GM21423 (cell line): Measurements from ENCODE around the gene WDR59.
"Not testable (repeated sequence)": the region's sequence is repeated elsewhere in the genome, so short reads cannot be mapped to it uniquely, and the experiment has no call there.

Experiments
- ATAC-seq: cut with Tn5 transposase; IDR thresholded peaks from one replicate; pipeline ENCODE4 v1.9.1; 2021; ENCODE audit warnings: mild to moderate bottlenecking, moderate library complexity; ENCODE audit not compliant: unreplicated experiment

The WDR59 gene

GRCh38 chr16:74921051-74921450 is 63.9 kb downstream of the WDR59 start:
- no peak for ATAC-seq

DNA sequence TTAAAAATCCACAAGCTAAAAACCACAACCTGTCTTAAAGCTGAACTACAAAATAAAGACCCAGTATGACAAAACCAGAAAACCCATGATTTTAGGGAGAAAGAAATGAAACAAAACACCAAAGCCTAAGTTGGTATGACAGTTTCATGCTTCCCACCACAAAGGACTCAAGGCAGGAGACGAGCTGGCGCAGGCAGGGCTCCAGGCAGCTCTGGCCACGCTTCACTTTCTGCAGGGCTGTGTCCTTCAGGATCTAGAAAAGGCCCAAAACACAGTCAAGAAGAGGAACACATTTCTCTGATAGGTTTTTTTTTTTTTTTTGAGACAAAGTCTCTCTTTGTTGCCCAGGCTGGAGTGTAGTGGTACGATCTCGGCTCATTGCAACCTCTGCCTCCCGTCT is 75.3 kb downstream of the WDR59 start:
- no peak for ATAC-seq

DNA sequence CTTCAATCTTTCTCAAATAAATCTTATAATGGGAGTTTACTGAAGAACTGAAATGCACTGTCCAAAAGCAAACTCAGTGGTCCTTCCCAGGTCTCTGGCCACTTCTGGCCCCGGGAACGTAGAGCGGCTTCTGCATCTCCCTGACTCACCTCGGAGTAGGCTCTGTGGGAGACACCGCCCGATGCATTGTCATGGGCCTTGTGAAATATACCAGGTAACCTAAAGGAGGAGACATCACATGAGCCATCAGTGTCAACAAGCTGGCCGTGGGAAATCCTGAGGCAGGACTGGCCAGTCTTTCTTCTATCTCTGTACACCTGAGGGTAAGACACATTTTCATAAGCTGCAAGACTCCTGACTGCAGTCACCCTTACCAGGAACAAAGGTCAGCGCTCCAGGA is 76.2 kb downstream of the WDR59 start:
- ATAC-seq, result not testable (repeated sequence)

DNA sequence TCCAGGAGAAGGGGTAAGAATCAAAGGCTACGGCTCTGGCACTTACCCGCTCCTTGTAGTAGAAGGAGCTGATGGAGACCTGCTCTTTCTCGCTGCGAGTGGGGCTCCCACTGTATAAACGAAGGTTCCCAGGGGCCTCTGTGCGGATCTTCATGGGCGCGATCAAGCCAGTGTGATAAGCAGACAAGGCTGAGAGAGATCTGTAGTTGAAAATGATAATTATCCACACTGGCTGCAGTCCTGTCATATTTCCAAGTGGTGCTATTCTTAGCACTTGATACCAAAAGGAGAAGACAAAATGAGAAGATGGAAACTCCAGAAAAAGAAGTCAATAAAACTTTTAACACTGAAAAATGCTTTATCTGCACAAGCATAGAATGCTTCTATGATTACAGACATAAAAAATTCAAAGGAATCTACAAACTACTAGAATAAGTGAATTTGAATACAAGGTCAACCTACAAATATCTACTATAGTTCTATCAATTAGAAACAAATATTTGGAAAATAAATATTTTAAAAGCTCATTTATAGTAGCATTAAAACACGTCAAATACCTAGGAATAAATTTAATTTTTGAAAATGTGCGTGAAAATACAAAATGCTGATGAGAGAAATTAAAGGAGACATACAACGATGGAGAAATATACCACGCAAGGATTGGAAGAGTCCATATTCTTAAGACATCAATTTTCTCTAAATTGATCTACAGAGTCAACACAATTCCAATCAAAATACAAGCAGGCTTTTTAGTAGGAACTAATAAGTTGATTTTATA is 80.8 kb downstream of the WDR59 start:
- ATAC-seq, result no peak

DNA sequence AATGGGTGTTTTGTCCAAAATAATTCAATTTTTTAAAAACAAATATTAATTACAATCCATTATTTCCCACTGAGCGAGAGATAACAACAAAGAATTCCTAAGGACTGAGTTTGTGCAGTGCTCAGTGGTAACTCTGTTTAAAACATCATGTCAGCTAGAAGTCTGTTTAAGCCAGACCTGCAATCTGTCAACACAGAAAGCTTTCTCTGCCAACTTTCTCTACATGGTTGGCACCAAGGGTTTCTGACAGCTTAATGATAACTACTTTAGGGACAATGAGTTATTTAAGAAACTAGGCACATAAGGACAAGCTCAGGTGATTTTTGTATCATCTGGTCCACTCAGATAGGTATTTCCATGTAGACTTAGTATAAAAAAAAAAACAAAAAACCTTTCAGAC is 81.8 kb downstream of the WDR59 start:
- no peak for ATAC-seq

DNA sequence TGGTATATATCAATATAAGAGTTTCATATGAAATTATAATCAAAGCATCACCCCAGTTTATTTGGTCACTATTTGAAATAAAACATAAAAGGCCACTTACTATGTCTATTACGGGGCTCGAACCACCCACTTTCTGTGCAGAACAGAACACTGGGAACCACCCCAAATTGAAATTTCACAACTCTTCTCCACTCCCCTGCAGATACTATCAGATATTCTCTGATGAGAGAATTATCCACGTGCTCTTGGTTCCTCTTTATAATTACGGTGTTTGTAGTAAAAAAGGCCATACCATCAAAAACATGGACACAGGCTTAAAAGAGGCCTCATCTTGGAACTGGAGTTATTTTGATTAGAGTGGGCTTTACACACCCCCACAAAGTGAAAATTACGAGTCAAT is 82.8 kb downstream of the WDR59 start:
- ATAC-seq, result no peak

GRCh38 chr16:74901606-74902005 is 83.3 kb downstream of the WDR59 start:
- no peak for ATAC-seq

- no peak for ATAC-seq
These were observed 85.1 kb downstream of the WDR59 start for GRCh38 chr16:74899816-74900215.

DNA sequence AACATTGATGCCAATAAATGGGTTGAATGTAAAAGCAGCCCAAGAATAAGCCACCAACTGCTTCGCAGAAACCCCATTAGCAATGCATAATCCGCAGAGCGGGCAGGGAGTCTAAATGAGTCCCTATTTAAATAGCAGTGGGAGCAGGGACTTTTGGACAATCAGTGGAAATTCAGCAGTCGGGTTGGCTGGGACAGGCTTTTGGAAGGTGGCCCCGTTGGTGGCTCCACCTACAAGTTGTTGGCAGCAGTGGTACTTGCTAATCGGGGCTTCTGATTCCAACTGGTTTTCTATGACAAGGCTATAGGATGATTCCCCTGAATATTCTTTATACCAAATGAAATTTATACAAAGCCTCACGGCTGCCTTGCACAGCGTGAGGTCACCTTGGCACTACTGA is 86.3 kb downstream of the WDR59 start:
- ATAC-seq, result no peak

DNA sequence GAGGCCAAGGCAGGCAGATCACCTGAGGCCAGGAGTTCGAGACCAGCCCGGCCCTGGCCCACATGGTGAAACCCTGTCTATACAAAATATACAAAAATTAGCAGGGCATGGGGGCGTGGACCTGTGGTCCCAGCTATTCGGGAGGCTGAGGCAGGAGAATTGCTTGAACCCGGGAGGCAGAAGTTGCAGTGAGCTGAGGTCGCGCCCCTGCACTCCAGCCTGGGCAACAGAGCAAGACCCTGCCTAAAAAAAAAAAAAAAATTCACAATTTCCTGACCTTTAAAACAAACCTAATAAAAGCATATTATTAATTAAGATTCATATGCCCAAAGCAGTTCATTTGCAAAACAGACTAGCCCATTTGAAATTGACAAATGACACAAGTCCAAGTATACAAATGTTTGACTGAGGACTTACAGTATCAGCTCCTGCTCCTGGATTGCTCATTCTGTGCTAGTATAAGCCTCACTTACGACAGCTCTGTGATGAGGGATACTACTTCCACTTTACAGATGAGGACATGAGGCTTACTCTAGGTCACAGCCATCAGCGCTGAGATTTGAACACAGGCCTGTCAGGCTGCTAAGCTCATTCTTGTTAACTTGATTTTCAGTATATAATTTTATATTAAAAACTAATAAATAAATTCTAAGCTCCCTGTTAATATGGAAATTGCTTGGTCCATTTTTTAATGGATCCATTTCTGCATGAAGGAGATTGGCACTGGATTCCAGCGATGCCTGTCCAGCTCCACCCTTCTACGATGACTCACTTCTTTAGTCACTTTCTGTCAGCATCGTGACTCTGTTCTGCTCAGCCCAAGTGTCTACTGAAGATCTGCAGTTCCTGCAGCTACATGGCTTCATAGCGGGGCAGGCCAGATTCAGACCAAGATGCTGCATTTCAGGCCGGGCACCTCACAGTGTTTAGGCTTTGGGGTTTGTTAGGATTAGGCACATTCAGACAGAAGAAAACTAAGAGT is 88.2 kb downstream of the WDR59 start:
- ATAC-seq, result no peak

DNA sequence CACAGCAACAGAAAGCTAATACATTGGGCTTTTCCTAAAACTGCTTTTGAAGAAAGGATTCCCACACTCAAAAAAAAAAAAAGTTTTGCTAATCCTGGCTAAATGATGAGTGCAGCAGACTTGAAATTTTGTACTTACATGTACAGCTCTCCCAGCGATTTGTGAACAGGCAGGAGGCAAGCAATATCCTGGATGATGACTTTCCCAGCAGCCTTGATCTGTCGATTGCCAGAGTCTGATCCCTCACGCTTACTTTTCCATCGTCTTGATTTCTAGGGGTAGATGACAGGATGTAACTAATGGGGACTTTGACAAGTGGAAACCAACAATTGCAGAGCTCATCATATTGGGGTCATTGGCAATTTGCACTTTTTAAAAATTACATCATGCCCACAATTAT is 91.4 kb downstream of the WDR59 start:
- no peak for ATAC-seq

DNA sequence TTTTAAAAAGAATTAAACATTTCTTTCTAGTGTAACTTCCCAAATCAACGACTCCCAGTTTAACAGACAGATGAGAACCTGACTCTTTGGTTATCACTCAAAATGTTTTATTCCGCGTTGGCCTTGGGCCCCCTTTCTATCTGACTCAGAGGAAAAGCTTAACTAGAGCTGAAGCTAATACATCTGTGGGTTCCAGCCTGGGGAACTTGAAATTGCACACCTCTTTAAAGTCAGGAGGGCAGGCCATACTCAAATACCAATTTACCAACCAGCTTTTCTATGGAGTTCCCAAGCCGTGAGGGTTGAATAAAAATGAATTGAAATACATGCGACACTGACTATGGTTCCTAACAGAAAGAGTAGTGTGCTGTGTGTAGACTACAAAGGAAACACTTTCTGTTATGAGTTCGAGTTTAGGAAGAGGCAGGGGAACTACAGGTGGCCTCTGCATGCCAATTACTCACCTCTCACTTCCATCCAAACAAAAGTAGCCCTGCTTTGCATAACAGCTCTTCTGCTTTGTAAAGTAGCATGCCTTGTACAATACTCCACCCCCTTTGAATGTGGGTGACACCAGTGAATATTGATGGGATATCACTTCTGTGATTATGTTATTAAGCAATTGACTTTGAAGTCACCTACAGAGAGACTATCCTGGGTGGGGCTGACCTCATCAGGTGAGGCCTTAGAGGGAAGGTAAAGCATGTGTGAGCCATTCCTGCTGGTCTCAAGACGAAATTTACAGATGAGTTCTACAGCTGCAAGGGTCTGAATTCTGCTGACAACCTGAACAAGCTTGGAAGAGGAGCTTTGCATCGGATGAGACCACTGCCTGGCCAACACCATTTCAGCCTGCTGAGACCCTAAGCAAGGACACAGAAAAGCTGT is 92.1 kb downstream of the WDR59 start:
- ATAC-seq, result peak; percentile 86

- ATAC-seq, result no peak
These were observed 96.0 kb downstream of the WDR59 start for GRCh38 chr16:74888888-74889287.

DNA sequence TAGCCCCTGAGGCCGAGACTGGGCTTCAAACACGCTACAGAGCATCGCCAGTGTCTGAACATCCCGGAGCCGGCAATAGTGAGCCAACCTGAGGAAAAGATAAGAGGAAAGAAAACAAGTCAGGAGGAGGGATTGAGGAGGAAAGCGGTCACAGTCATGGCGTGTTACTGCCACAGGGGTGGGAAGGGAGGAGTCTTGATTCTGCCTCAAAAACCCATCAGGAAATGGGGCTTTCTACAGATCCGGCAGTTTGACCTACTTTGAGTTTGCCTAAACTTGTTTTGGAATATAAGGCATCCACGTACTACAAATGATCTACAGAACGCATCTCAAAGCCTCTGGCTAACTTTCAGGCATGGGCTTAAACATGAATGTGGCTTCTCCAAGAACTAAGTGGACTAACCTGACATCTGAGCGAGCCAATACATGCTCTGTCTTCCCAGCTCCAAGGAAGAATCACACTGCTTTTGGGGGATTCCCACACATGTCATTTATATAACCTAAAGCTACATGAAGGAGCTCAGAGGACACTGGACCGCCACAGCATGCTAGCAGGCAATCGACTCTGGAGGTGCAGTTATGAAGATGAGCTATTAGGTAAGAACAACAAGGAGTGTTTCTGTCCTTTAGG is 96.6 kb downstream of the WDR59 start:
- ATAC-seq, result no peak

GRCh38 chr16:74887084-74887483 is 97.8 kb downstream of the WDR59 start:
- ATAC-seq, result no peak

DNA sequence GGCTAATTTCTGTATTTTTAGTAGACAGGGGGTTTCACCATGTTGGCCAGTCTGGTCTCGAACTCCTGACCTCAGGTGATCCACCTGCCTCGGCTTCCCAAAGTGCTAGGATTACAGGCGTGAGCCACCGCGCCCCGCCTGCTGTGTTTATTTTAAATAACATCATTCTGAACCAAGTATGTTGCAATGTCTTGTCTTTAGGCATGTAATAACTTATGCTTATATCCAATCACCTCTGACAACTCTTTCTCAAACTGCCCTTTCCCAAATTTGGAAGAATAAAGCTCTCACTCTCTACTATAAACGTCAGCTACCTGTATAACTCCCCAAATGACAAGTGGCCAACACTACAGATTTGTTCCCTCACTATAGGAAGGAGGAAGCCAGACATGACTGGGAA is 107.2 kb downstream of the WDR59 start:
- no peak for ATAC-seq

DNA sequence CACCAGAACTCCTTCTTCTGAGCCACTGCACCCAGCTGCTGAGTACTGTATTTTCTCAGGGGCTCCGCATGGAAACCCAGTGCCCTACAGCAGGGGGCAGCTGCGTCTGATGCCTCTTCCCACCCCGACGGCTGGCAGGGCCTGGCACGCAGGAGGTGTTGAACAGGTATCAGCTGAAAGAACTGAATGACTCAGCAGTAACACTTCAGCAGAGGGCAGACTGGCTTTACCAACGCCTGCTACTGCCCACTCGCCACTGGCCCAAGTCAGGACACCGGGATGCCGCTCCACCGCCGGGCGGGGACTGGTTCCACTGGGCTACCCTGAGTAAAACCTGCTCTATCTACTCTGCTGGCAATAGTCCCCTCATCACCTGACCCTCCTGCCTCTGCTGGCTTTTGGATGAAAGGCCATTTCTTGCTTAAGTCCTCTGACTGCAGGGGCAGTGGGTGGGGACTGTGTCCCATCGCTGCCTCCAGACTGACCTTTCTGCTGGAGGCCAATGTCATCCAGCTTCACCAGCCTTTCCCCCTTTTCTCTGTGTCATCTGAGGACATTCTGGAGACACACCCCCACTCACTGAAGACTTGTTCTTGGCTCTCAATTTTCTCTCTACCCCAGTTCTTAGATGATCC is 109.9 kb downstream of the WDR59 start:
- ATAC-seq, result no peak

DNA sequence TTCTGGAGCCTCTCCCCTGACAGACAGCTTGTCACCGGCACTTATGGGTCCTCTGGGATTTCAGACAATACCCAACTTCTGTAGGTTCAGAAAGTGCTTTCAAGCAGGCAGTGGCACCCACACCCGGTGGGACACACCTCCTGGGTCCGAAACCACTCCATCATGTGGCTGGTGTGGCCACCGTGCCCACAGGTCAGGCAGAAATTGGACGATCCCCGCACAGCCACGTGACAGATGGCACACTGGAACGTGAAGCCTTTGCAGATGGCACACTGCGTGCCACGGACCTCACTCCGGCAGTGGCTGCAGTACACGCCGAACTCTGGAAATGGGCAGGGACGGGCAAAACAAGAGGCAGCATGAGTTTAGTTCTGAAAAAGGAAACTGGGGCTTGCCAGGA is 110.8 kb downstream of the WDR59 start:
- ATAC-seq, result no peak

DNA sequence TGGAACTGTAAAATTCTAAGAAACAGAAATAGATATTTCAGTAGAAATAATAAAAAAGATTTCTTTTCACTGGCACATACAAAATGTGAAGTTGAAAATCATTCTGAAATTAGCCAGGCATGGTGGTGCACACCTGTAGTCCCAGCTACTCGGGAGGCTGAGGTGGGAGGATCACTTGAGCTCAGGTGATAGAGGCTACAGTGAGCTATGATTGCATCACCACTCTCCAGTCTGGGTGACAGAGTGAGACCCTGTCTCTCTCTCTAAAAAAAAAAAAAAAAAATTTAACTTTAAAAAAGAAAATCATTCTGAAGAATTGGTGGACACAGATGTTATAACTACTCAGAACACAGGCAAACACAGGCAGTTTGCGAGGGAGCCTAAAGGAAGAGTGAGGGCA is 112.6 kb downstream of the WDR59 start:
- no peak for ATAC-seq

GRCh38 chr16:74871608-74872007 is 113.3 kb downstream of the WDR59 start:
- no peak for ATAC-seq
